Fibroblast of lung (primary cell): ENCODE measurements around the gene HELB. TPM values are rescaled to one million over a fixed set of nuclear protein-coding genes. Genes with fewer than 3 reads are reported as not detected.

Experiments used
- DNase-seq, 2 donors: peaks; one replicate each; pipeline versions ENCODE4 v3.0.0 to v3.0.0-alpha.2; 2010; ENCODE audit warnings: low read depth in 2 of 2
- H2AFZ ChIP-seq: 2 replicates; pipeline ENCODE4 v1.5.1; 2012; ENCODE audit warnings: low read length, control low read depth, inconsistent platforms
- H3K27ac ChIP-seq: 2 replicates; pipeline ENCODE4 v1.5.1; 2011; ENCODE audit warnings: low read length, control low read depth; ENCODE audit not compliant: insufficient read depth
- H3K27me3 ChIP-seq: 2 replicates; pipeline ENCODE4 v1.5.1; 2011; ENCODE audit warnings: mild to moderate bottlenecking, low read length; ENCODE audit not compliant: control insufficient read depth, insufficient read depth
- H3K36me3 ChIP-seq: 2 replicates; pipeline ENCODE4 v1.5.1; 2011; ENCODE audit warnings: low read length; ENCODE audit not compliant: control insufficient read depth, insufficient read depth
- H3K4me1 ChIP-seq: 2 replicates; pipeline ENCODE4 v1.5.1; 2011; ENCODE audit warnings: low read length; ENCODE audit not compliant: control insufficient read depth, insufficient read depth; ENCODE audit errors: extremely low read depth
- H3K4me2 ChIP-seq: 2 replicates; pipeline ENCODE4 v1.5.1; 2011; ENCODE audit warnings: low read length, control low read depth; ENCODE audit not compliant: insufficient read depth; ENCODE audit errors: extremely low read depth
- H3K4me3 ChIP-seq, 4 experiments: fragments of 200-600 bp in 1 of 4; sonication (generic) in 1 of 4; replicated peaks in 1 of 4; 2 replicates each; pipeline ENCODE4 v1.5.1; 2011 to 2016; ENCODE audit warnings: low read length in 4 of 4, low read depth in 3 of 4, mild to moderate bottlenecking in 3 of 4, control low read depth in 2 of 4, inconsistent platforms in 1 of 4, mixed read lengths in 1 of 4; ENCODE audit not compliant: insufficient read depth in 1 of 4; ENCODE audit errors: control extremely low read depth in 1 of 4
- H3K79me2 ChIP-seq: 2 replicates; pipeline ENCODE4 v1.5.1; 2012; ENCODE audit warnings: mild to moderate bottlenecking, low read length, inconsistent platforms; ENCODE audit not compliant: control insufficient read depth, insufficient read depth
- H3K9ac ChIP-seq: 2 replicates; pipeline ENCODE4 v1.5.1; 2011; ENCODE audit warnings: mild to moderate bottlenecking, low read length, control low read depth; ENCODE audit not compliant: insufficient read depth
- H3K9me3 ChIP-seq: 2 replicates; pipeline ENCODE4 v1.5.1; 2012; ENCODE audit warnings: low read depth, low read length; ENCODE audit not compliant: control insufficient read depth, insufficient read depth
- H4K20me1 ChIP-seq: 2 replicates; pipeline ENCODE4 v1.5.1; 2011; ENCODE audit warnings: low read length; ENCODE audit not compliant: control insufficient read depth, insufficient read depth; ENCODE audit errors: extremely low read depth
- CTCF ChIP-seq, 2 donors: IDR thresholded peaks in 1 of 2; conservative IDR thresholded peaks in 1 of 2; 1 replicate in 1 of 2; 2 replicates in 1 of 2; pipeline ENCODE4 v1.5.1; 2011 to 2012; ENCODE audit warnings: low read length in 2 of 2, control low read depth in 1 of 2, inconsistent platforms in 1 of 2, low read depth in 1 of 2, mild to moderate bottlenecking in 1 of 2
- EZH2 ChIP-seq: IDR thresholded peaks from 2 replicates; pipeline ENCODE4 v1.5.1; 2012; ENCODE audit warnings: low read length, control low read depth, mild to moderate bottlenecking; ENCODE audit errors: missing control alignments
- polyA plus RNA-seq, 2 donors: library from polyadenylated mRNA; depleted of rRNA in 1 of 2; stranded (reverse) in 1 of 2; unstranded in 1 of 2; fragments of >200 nt; gene quantifications; 2 replicates each; pipeline ENCODE4 v1.2.1, GENCODE V29; 2011 to 2012; ENCODE audit warnings: missing spikeins in 1 of 2
- total RNA-seq: library from RNA; depleted of rRNA; stranded (reverse); fragments of >200 nt; gene quantifications from 2 replicates; pipeline ENCODE4 v1.2.1, GENCODE V29; 2014

HELB gene
- total and polyA plus RNA-seq, 2 donors (not counting 1 experiment from before 2014, with no cell fraction given) = 1.2 to 3.1 TPM

DNA sequence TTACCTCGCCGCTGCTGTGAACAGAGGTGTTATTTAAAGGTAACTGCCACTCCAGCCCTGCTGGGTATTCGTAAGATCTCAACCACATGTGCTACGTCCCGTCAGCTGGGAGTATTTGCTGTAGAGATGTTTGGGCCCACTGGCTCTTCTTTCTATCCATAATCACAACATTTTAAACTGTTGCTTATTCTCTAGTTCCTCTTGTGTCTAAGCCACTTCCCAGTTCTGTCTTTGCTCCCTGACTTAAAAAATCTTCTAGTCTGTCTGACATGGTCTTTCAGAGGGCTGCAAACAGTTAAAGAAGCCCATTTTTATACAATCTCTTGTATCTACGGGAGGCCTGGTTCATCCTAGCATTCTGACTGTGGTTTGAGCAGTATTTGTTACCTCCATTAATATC is 33.2 kb upstream of the HELB start:
- H2AFZ ChIP-seq = no peak overlapping the region
- no peak for DNase-seq

DNA sequence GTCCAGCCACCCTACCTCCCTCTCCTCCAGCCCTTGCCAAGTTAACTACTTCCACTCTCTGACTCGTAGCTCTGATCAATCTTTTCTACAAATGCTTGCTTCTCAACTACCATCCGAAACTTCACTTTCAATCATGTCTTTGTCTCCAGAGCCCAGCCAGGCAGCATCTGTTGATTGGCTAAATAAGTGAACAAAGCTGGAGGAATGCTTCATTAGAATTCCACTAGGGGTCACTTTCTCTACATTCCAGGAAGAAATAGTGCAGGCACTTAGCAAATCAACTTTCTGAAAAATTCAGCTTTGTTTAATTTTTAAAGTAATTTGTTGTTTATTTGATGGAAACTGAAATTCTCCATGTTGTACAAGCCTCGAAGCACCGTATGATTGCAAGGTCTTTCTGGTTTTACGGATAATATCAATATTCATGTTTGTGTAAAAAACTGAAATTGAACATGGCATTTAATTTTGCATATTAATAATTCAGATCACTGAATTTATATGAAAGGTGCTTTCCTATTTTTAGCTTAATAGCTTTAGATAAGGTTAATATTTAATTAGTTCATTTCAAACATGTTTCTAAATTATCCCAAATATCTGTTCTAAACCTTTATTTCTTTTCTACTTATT is 32.4 kb upstream of the HELB start:
- H3K4me2 ChIP-seq = no peak overlapping the region
- peak overlapping the region; percentile 62 for H2AFZ ChIP-seq
- H3K36me3 ChIP-seq = no peaks in the 10 kb centered on the region
- H4K20me1 ChIP-seq = no peaks in the 10 kb centered on the region
- no peak overlapping the region for H3K9ac ChIP-seq
- no peak overlapping the region for H3K4me3 ChIP-seq
- no peak for TF ChIP-seq EZH2
- TF ChIP-seq CTCF (conservative IDR thresholded peaks at IDR 0.05 in 1 of 2, IDR thresholded peaks at IDR 0.05 in 1 of 2; ENCODE audit: low read depth in 1 of 2, low read length in 2 of 2) = peak; percentile 71 to 79
- DNase-seq = peak; percentile 54 to 68
- H3K27me3 ChIP-seq = peaks cover 14% of the 10 kb centered on the region
- H3K4me1 ChIP-seq = no peaks in the 10 kb centered on the region
- H3K9me3 ChIP-seq = no peaks in the 10 kb centered on the region
- H3K79me2 ChIP-seq = no peaks in the 10 kb centered on the region
- H3K27ac ChIP-seq = no peak overlapping the region

More for the DNA sequence above, 33.2 kb upstream of the HELB start:
- Histone ChIP-seq H3K4me3 (no peak overlapping the region), H3K9ac (no peak overlapping the region), H3K27ac (no peak overlapping the region), H3K36me3 (no peaks in the 10 kb centered on the region), H3K79me2 (no peaks in the 10 kb centered on the region), H3K4me1 (no peaks in the 10 kb centered on the region), H3K9me3 (no peaks in the 10 kb centered on the region), H3K27me3 (peaks cover 14% of the 10 kb centered on the region), H4K20me1 (no peaks in the 10 kb centered on the region), H3K4me2 (no peak overlapping the region)
- TF ChIP-seq EZH2 = no peak
- no peak for TF ChIP-seq CTCF (conservative IDR thresholded peaks at IDR 0.05 in 1 of 2, IDR thresholded peaks at IDR 0.05 in 1 of 2; ENCODE audit: low read depth in 1 of 2, low read length in 2 of 2)

DNA sequence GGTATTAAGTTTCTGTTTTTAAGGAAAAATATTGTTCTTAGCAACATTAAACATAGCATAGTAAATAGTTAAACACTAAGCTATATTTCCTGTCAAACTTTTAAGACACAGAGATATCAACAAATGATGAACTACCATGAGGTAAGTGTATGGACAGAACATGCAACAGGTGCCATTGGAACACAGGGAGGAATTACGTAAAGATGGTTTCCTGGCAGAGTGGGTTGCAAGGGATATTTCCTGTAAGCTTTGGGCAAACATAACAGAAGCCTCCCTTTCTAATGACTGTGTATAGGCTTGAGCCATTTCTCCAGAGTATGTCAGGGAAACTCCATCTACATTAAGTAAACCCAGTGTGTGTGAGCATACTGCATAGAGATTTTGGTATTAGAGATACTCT is 31.7 kb upstream of the HELB start:
- H3K27me3 ChIP-seq = peaks cover 14% of the 10 kb centered on the region
- no peak overlapping the region for H3K27ac ChIP-seq
- H3K79me2 ChIP-seq = no peaks in the 10 kb centered on the region
- H3K4me3 ChIP-seq = no peak overlapping the region
- H4K20me1 ChIP-seq = no peaks in the 10 kb centered on the region
- H3K9ac ChIP-seq = no peak overlapping the region
- no peaks in the 10 kb centered on the region for H3K9me3 ChIP-seq
- no peaks in the 10 kb centered on the region for H3K4me1 ChIP-seq
- no peak for TF ChIP-seq CTCF (conservative IDR thresholded peaks at IDR 0.05 in 1 of 2, IDR thresholded peaks at IDR 0.05 in 1 of 2; ENCODE audit: low read depth in 1 of 2, low read length in 2 of 2)
- no peak for TF ChIP-seq EZH2
- no peak for DNase-seq
- no peaks in the 10 kb centered on the region for H3K36me3 ChIP-seq
- H2AFZ ChIP-seq = no peak overlapping the region
- H3K4me2 ChIP-seq = no peak overlapping the region
